HepG2 (cell line): Measurements from ENCODE around the gene CRB1. TPM values are rescaled to one million over a fixed set of nuclear protein-coding genes. Genes with fewer than 3 reads are reported as not detected.

Source experiments
- ATAC-seq: fragments of 200-7000 bp; cut with Tn5 transposase; 3 replicates; pipeline ENCODE4 v1.9.1; 2020; ENCODE audit warnings: mild to moderate bottlenecking, moderate library complexity
- BruUV-seq: library from RNA; stranded (reverse); fragments of 400-500 nt; replicated peaks from 2 replicates; lab custom pipeline; 2021; lab: Mats Ljungman, UMichigan
- CTCF ChIA-PET: fragments of 300-600 bp; formaldehyde crosslinking; extraction: SDS; loops from one replicate; lab custom pipeline; 2021; ENCODE audit warnings: low total read pairs, inconsistent platforms, low intra/inter-chr PET ratio; lab: Yijun Ruan, JAX
- POLR2A ChIA-PET: fragments of 350-600 bp; sonication (Branson Sonifier 250); formaldehyde crosslinking; loops from one replicate; lab custom pipeline; 2020; ENCODE audit warnings: antibody characterized with exemption, inconsistent platforms; lab: Yijun Ruan, JAX
- DNase-seq: peaks from one replicate; pipeline ENCODE4 v3.0.0-alpha.2; 2015; ENCODE audit warnings: low spot score
- FAIRE-seq: peaks from 3 replicates; lab custom pipeline; 2011; peaks lifted over from hg19 to GRCh38; lab: Jason Lieb, UNC
- H2AFZ ChIP-seq: one replicate; pipeline ENCODE4 v1.6.1; 2011; ENCODE audit warnings: low read length, inconsistent platforms
- H3K27ac ChIP-seq: fragments of 300-600 bp; 3 replicates; pipeline ENCODE4 v1.8.0; 2011; ENCODE audit warnings: mixed run types, mild to moderate bottlenecking, mixed read lengths, low read length, inconsistent platforms; ENCODE audit not compliant: insufficient read depth; ENCODE audit errors: extremely low read length
- H3K27me3 ChIP-seq, 2 experiments: fragments of 200-600 bp in 1 of 2; 2 replicates in 1 of 2; 3 replicates in 1 of 2; pipeline versions ENCODE4 v1.6.0 to v1.8.0; 2011; ENCODE audit warnings: low read length in 2 of 2, mild to moderate bottlenecking in 2 of 2, moderate library complexity in 2 of 2, inconsistent platforms in 1 of 2; ENCODE audit not compliant: insufficient read depth in 2 of 2, control insufficient read depth in 1 of 2
- H3K36me3 ChIP-seq, 2 experiments: fragments of 200-600 bp in 1 of 2; replicated peaks in 1 of 2; 2 replicates in 1 of 2; 3 replicates in 1 of 2; pipeline versions ENCODE4 v1.5.1 to v1.8.0; 2011; ENCODE audit warnings: low read length in 2 of 2, inconsistent platforms in 1 of 2; ENCODE audit not compliant: insufficient read depth in 2 of 2, control insufficient read depth in 1 of 2
- H3K4me1 ChIP-seq: 2 replicates; pipeline ENCODE4 v1.5.1; 2012; ENCODE audit warnings: low read length, inconsistent platforms; ENCODE audit not compliant: insufficient read depth
- H3K4me2 ChIP-seq: 2 replicates; pipeline ENCODE4 v1.6.0; 2011; ENCODE audit warnings: low read depth, low read length, inconsistent platforms
- H3K4me3 ChIP-seq, 3 experiments: fragments of 200-600 bp in 1 of 3; sonication (generic), shearing (Covaris generic) in 1 of 3; replicated peaks in 1 of 3; 2 replicates each; pipeline ENCODE4 v1.5.1; 2011 to 2016; ENCODE audit warnings: low read length in 3 of 3, inconsistent platforms in 2 of 3, low read depth in 2 of 3, mild to moderate bottlenecking in 2 of 3, control low read depth in 1 of 3, mixed read lengths in 1 of 3; ENCODE audit not compliant: insufficient read depth in 1 of 3
- H3K79me2 ChIP-seq: one replicate; pipeline ENCODE4 v1.6.1; 2011; ENCODE audit warnings: low read length, inconsistent platforms; ENCODE audit not compliant: insufficient read depth
- H3K9ac ChIP-seq: 2 replicates; pipeline ENCODE4 v1.6.0; 2011; ENCODE audit warnings: mild to moderate bottlenecking, low read depth, low read length, inconsistent platforms; ENCODE audit not compliant: insufficient read depth
- H3K9me3 ChIP-seq: 2 replicates; pipeline ENCODE4 v1.5.1; 2012; ENCODE audit warnings: mild to moderate bottlenecking, low read length
- H4K20me1 ChIP-seq: 2 replicates; pipeline ENCODE4 v1.6.0; 2011; ENCODE audit warnings: inconsistent platforms, mild to moderate bottlenecking, low read length, moderate library complexity; ENCODE audit not compliant: insufficient read depth
- ARID3A ChIP-seq: IDR thresholded peaks from 2 replicates; pipeline ENCODE4 v1.6.1; 2012; ENCODE audit warnings: low read depth, low read length, improper control_type of control experiment
- CTCF ChIP-seq: sonication (generic); formaldehyde crosslinking; IDR thresholded peaks from 2 replicates; pipeline ENCODE4 v1.5.0; 2020; ENCODE audit warnings: mild to moderate bottlenecking, missing genetic modification reagents, moderate library complexity
- KAT2B ChIP-seq: fragments of 150-350 bp; IDR thresholded peaks from 2 replicates; pipeline ENCODE4 v1.6.1; 2014; ENCODE audit warnings: low read depth, low read length, borderline replicate concordance
- NAIF1 ChIP-seq: sonication (generic); formaldehyde crosslinking; IDR thresholded peaks from 2 replicates; pipeline ENCODE4 v1.5.0; 2020; ENCODE audit warnings: mild to moderate bottlenecking, missing genetic modification reagents, borderline replicate concordance
- RAD21 ChIP-seq: fragments of 450-650 bp; formaldehyde crosslinking; IDR thresholded peaks from 2 replicates; pipeline ENCODE4 v1.5.0; 2020; ENCODE audit warnings: mild to moderate bottlenecking
- SMC3 ChIP-seq: IDR thresholded peaks from 2 replicates; pipeline ENCODE4 v1.6.1; 2011; ENCODE audit warnings: low read length, improper control_type of control experiment
- SRY ChIP-seq: sonication (generic); formaldehyde crosslinking; IDR thresholded peaks from 2 replicates; pipeline ENCODE4 v1.8.0; 2022; ENCODE audit warnings: mild to moderate bottlenecking, missing genetic modification reagents
- STAG1 ChIP-seq: sonication (generic); formaldehyde crosslinking; IDR thresholded peaks from 2 replicates; pipeline ENCODE4 v1.4.0; 2020; ENCODE audit warnings: missing genetic modification reagents
- WGBS: methylation state at CpG from one replicate; pipeline ENCODE4 v1.1.6; 2017; ENCODE audit warnings: low lambda C conversion rate; 5-methylcytosine and 5-hydroxymethylcytosine counted together
- in situ Hi-C: cut with HindIII; loops from 2 replicates; pipeline ENCODE4 v1.10.0; 2017; ENCODE audit warnings: low pct_unique_long_range_greater_than_20kb; ENCODE audit not compliant: extremely low pct_ligation_motif_present
- intact Hi-C: fragments of 100-400 bp; cut with micrococcal nuclease; formaldehyde crosslinking; loops from one replicate; pipeline ENCODE4 v1.10.0; 2022; ENCODE audit not compliant: unreplicated experiment
- polyA plus RNA-seq, 8 experiments: library from polyadenylated mRNA; depleted of rRNA in 3 of 8; stranded (reverse) in 7 of 8; unstranded in 1 of 8; fragments of >200 nt; fragmentation: Illumina TruSeq in 4 of 8; extraction: Trizol in 4 of 8; gene quantifications; 2 replicates each; pipeline versions ENCODE4 v1.2.1 to v1.2.3, GENCODE V29; 2011 to 2016; ENCODE audit warnings: low read depth in 4 of 8, missing spikeins in 1 of 8, mixed read lengths in 1 of 8; ENCODE audit not compliant: insufficient read depth in 1 of 8
- total RNA-seq, 5 experiments: library from RNA; depleted of rRNA; stranded (reverse); fragments of >200 nt; fragmentation: Illumina TruSeq; extraction: Trizol; gene quantifications; 2 replicates each; pipeline ENCODE4 v1.2.3, GENCODE V29; 2016; ENCODE audit warnings: low read depth in 1 of 5

CRB1 gene
- total and polyA plus RNA-seq, 2 of the 13 experiments (the other 11 are each of a cell fraction or from before 2014, with no cell fraction given) = 0.01 TPM; not detected in 1

- ChIA-PET POLR2A (no interaction called here), CTCF (interaction anchor here (0.7 to 2.1 kb wide), 2 partner anchors 347 to 403 kb away, joined by 4 to 11 read pairs; no protein-coding TSS in a partner anchor)
- in situ Hi-C loops = loop anchor here (5.0 to 25.0 kb wide), 2 partner anchors 401 to 941 kb away; no protein-coding TSS in a partner anchor
- 7% methylated on average over 2 of the region's 2 CpGs for WGBS
- FAIRE-seq = peak; percentile 58
- Histone ChIP-seq H3K9ac (no peak overlapping the region), H3K4me1 (no peaks in the 10 kb centered on the region), H3K27ac (no peak overlapping the region), H2AFZ (no peak overlapping the region), H3K9me3 (no peaks in the 10 kb centered on the region), H3K27me3 (no peaks in the 10 kb centered on the region), H3K79me2 (no peaks in the 10 kb centered on the region), H4K20me1 (no peaks in the 10 kb centered on the region), H3K4me3 (no peak overlapping the region), H3K4me2 (no peak overlapping the region), H3K36me3 (no peaks in the 10 kb centered on the region)
- no TSS peak for BruUV-seq
- 0 out of 3 replicates have a peak, but pooled peaks have one; percentile 28 for ATAC-seq
- DNase-seq = peak; percentile 23
- intact Hi-C loops = loop anchor here (1.0 to 10.0 kb wide), 4 partner anchors 403 to 944 kb away; partner anchors contain the start of gene NEK7
- TF ChIP-seq CTCF (CRISPR knock-in tag) (peak; percentile 59), RAD21 (CRISPR knock-in tag) (peak; percentile 39; the same call in 1 of the 2 replicates), SMC3 (peak; percentile 67), NAIF1 (no peak), KAT2B (no peak), ARID3A (peak; percentile 58; the same call in 1 of the 2 replicates), STAG1 (peak; percentile 66), SRY (CRISPR knock-in tag) (no peak)
- TF ChIP-seq, all 625 proteins: peak for 5
Measured at GRCh38 chr1:197521118-197521739, 253.2 kb downstream of the CRB1 start.
